K562 (cell line): Measurements from ENCODE around the gene TMTC2. TPM values are rescaled to one million over a fixed set of nuclear protein-coding genes. Genes with fewer than 3 reads are reported as not detected.

Experiments used
- ATAC-seq: fragments of 200-7000 bp; cut with Tn5 transposase; 3 replicates; pipeline ENCODE4 v1.9.1; 2020; ENCODE audit warnings: moderate library complexity
- BruUV-seq: library from RNA; stranded (reverse); fragments of 400-500 nt; replicated peaks from 2 replicates; lab custom pipeline; 2021; lab: Mats Ljungman, UMichigan
- CTCF ChIA-PET: fragments of 300-600 bp; formaldehyde crosslinking; extraction: SDS; loops from one replicate; lab custom pipeline; 2021; ENCODE audit warnings: low intra/inter-chr PET ratio; lab: Yijun Ruan, JAX
- POLR2A ChIA-PET: fragments of 300-600, 350-650 bp; sonication (Branson Sonifier 250); formaldehyde crosslinking; extraction: SDS; loops from one replicate; lab custom pipeline; 2021; ENCODE audit warnings: antibody characterized with exemption, inconsistent platforms; lab: Yijun Ruan, JAX
- DNase-seq, 4 experiments: peaks; one replicate each; pipeline versions ENCODE4 v3.0.0 to v3.0.0-alpha.2; 2011 to 2018; ENCODE audit warnings: low spot score in 3 of 4, mixed read lengths in 3 of 4; ENCODE audit errors: extremely low read depth in 1 of 4
- FAIRE-seq: peaks from 2 replicates; lab custom pipeline; 2011; peaks lifted over from hg19 to GRCh38; lab: Jason Lieb, UNC
- H2AFZ ChIP-seq: 2 replicates; pipeline ENCODE4 v1.6.0; 2011; ENCODE audit warnings: low read depth, low read length, control low read depth, inconsistent platforms
- H3K27ac ChIP-seq: fragments of 200-600 bp; 3 replicates; pipeline ENCODE4 v1.8.0; 2011; ENCODE audit warnings: low read depth, mild to moderate bottlenecking, control low read depth, inconsistent platforms, low read length, moderate library complexity, mixed read lengths; ENCODE audit errors: extremely low read depth
- H3K27me3 ChIP-seq, 2 experiments: fragments of 300-600 bp in 1 of 2; 2 replicates in 1 of 2; 3 replicates in 1 of 2; pipeline versions ENCODE4 v1.6.0 to v1.8.0; 2011; ENCODE audit warnings: inconsistent platforms in 2 of 2, low read length in 2 of 2, mild to moderate bottlenecking in 1 of 2, mixed read lengths in 1 of 2, moderate library complexity in 1 of 2; ENCODE audit not compliant: control insufficient read depth in 2 of 2, insufficient read depth in 2 of 2
- H3K36me3 ChIP-seq: fragments of 300-600 bp; 3 replicates; pipeline ENCODE4 v1.8.0; 2011; ENCODE audit warnings: mild to moderate bottlenecking, low read length, inconsistent platforms; ENCODE audit not compliant: control insufficient read depth, insufficient read depth
- H3K4me1 ChIP-seq, 2 experiments: fragments of 200-600 bp in 1 of 2; replicated peaks in 1 of 2; 2 replicates in 1 of 2; 3 replicates in 1 of 2; pipeline versions ENCODE4 v1.5.1 to v1.8.0; 2011; ENCODE audit warnings: inconsistent platforms in 2 of 2, low read length in 2 of 2, mild to moderate bottlenecking in 1 of 2, mixed read lengths in 1 of 2, moderate library complexity in 1 of 2; ENCODE audit not compliant: control insufficient read depth in 2 of 2, insufficient read depth in 2 of 2
- H3K4me2 ChIP-seq: 2 replicates; pipeline ENCODE4 v1.6.1; 2011; ENCODE audit warnings: low read length, control low read depth, inconsistent platforms, mixed read lengths; ENCODE audit not compliant: insufficient read depth
- H3K4me3 ChIP-seq: fragments of 200-600 bp; sonication (generic), shearing (Covaris generic); 2 replicates; pipeline ENCODE4 v1.5.1; 2016; ENCODE audit warnings: control low read depth, inconsistent platforms
- H3K79me2 ChIP-seq: fragments of 200-600 bp; 3 replicates; pipeline ENCODE4 v1.8.0; 2011; ENCODE audit warnings: low read length, inconsistent platforms; ENCODE audit not compliant: control insufficient read depth, insufficient read depth
- H3K9ac ChIP-seq, 2 experiments: 2 replicates each; pipeline versions ENCODE4 v1.6.0 to v1.6.1; 2011; ENCODE audit warnings: low read depth in 2 of 2, low read length in 2 of 2, control low read depth in 1 of 2, inconsistent platforms in 1 of 2, mild to moderate bottlenecking in 1 of 2, mixed read lengths in 1 of 2; ENCODE audit not compliant: insufficient read depth in 1 of 2
- H3K9me1 ChIP-seq: one replicate; pipeline ENCODE4 v1.6.0; 2011; ENCODE audit warnings: inconsistent platforms, mild to moderate bottlenecking, low read length, moderate library complexity; ENCODE audit not compliant: control insufficient read depth, insufficient read depth
- H3K9me3 ChIP-seq: replicated peaks from 2 replicates; pipeline ENCODE4 v1.5.1; 2011; ENCODE audit warnings: low read depth, low read length, inconsistent platforms; ENCODE audit not compliant: control insufficient read depth, insufficient read depth
- H4K20me1 ChIP-seq: replicated peaks from 2 replicates; pipeline ENCODE4 v1.6.1; 2011; ENCODE audit warnings: low read length, inconsistent platforms, mixed read lengths; ENCODE audit not compliant: control insufficient read depth, insufficient read depth
- BHLHE40 ChIP-seq: IDR thresholded peaks from 2 replicates; pipeline ENCODE4 v1.6.1; 2011; ENCODE audit warnings: low read length, improper control_type of control experiment
- CBX5 ChIP-seq: IDR thresholded peaks from 2 replicates; pipeline ENCODE4 v1.6.1; 2014; ENCODE audit warnings: low read depth, borderline replicate concordance
- CHD4 ChIP-seq: fragments of 200-600 bp; sonication (generic); IDR thresholded peaks from 3 replicates; pipeline ENCODE4 v1.6.1; 2012; ENCODE audit warnings: low read depth, mild to moderate bottlenecking, mixed read lengths, low read length, inconsistent platforms; ENCODE audit not compliant: insufficient read depth, insufficient replicate concordance, poor library complexity, severe bottlenecking
- DIDO1 ChIP-seq: fragments of 450-650 bp; IDR thresholded peaks from 2 replicates; pipeline ENCODE4 v1.6.1; 2016; ENCODE audit warnings: low read depth, missing biosample characterization, missing genetic modification characterization
- ELF1 ChIP-seq: fragments of 200-800 bp; sonication (Bioruptor generic); IDR thresholded peaks from 2 replicates; pipeline ENCODE4 v1.6.1; 2016; ENCODE audit warnings: missing genetic modification characterization, missing compliant biosample characterization
- FOXK1 ChIP-seq: sonication (generic); formaldehyde crosslinking; IDR thresholded peaks from 2 replicates; pipeline ENCODE4 v1.8.0; 2022; ENCODE audit warnings: missing genetic modification reagents, mild to moderate bottlenecking, borderline replicate concordance
- KAT7 ChIP-seq: sonication (generic); formaldehyde crosslinking; IDR thresholded peaks from 2 replicates; pipeline ENCODE4 v1.8.0; 2022; ENCODE audit warnings: missing genetic modification reagents, mild to moderate bottlenecking, borderline replicate concordance
- KLF1 ChIP-seq: fragments of 450-650 bp; IDR thresholded peaks from 2 replicates; pipeline ENCODE4 v1.6.1; 2016; ENCODE audit warnings: missing genetic modification characterization, missing compliant biosample characterization
- MTA1 ChIP-seq: fragments of 450-650 bp; IDR thresholded peaks from 2 replicates; pipeline ENCODE4 v1.6.1; 2017; ENCODE audit warnings: borderline replicate concordance
- NR2C2 ChIP-seq, 2 experiments: fragments of 200-800 bp in 1 of 2; sonication (Bioruptor generic) in 1 of 2; sonication (generic) in 1 of 2; formaldehyde crosslinking in 1 of 2; IDR thresholded peaks; 2 replicates each; pipeline versions ENCODE4 v1.6.1 to v1.8.0; 2016 to 2022; ENCODE audit warnings: mild to moderate bottlenecking in 1 of 2, missing compliant biosample characterization in 1 of 2, missing genetic modification characterization in 1 of 2, missing genetic modification reagents in 1 of 2
- PTTG1 ChIP-seq: fragments of 450-650 bp; IDR thresholded peaks from 2 replicates; pipeline ENCODE4 v1.6.1; 2016; ENCODE audit warnings: low read depth, mild to moderate bottlenecking, missing genetic modification characterization, missing compliant biosample characterization
- ZBTB49 ChIP-seq: sonication (generic); formaldehyde crosslinking; IDR thresholded peaks from 2 replicates; pipeline ENCODE4 v1.8.0; 2022; ENCODE audit warnings: missing genetic modification reagents, mild to moderate bottlenecking, borderline replicate concordance
- ZFX ChIP-seq: sonication (generic); formaldehyde crosslinking; IDR thresholded peaks from 2 replicates; pipeline ENCODE4 v1.8.0; 2022; ENCODE audit warnings: mild to moderate bottlenecking, missing genetic modification reagents, moderate library complexity
- ZNF282 ChIP-seq: sonication (generic); formaldehyde crosslinking; IDR thresholded peaks from 2 replicates; pipeline ENCODE4 v1.8.1; 2023; ENCODE audit warnings: missing genetic modification reagents
- ZNF583 ChIP-seq: fragments of 250-450 bp; sonication (Bioruptor Pico); IDR thresholded peaks from 2 replicates; pipeline ENCODE4 v1.4.0; 2020
- ZNF75A ChIP-seq: fragments of 450-650 bp; formaldehyde crosslinking; IDR thresholded peaks from 2 replicates; pipeline ENCODE4 v1.4.0; 2020; ENCODE audit warnings: mild to moderate bottlenecking
- ZSCAN29 ChIP-seq: fragments of 450-650 bp; IDR thresholded peaks from 2 replicates; pipeline ENCODE4 v1.6.1; 2017
- WGBS: fragments of 100-300 bp; shearing (Covaris generic); methylation state at CpG from one replicate; pipeline ENCODE4 v1.1.6; 2016; ENCODE audit warnings: low coverage, mixed read lengths; ENCODE audit not compliant: insufficient coverage; ENCODE audit errors: missing lambda C conversion rate; 5-methylcytosine and 5-hydroxymethylcytosine counted together
- in situ Hi-C: fragments of 300-500 bp; cut with MboI; formaldehyde crosslinking; loops from 4 replicates; pipeline ENCODE4 v1.15.0; 2018; ENCODE audit warnings: inconsistent platforms, mixed read lengths
- intact Hi-C: fragments of 100-400 bp; cut with micrococcal nuclease; formaldehyde crosslinking; loops from 2 replicates; pipeline ENCODE4 v1.14.2; 2022
- polyA plus RNA-seq, 8 experiments: library from polyadenylated mRNA; depleted of rRNA in 4 of 8; stranded (reverse) in 5 of 8; unstranded in 3 of 8; fragments of >200 nt; fragmentation: Nextera tagmentation in 2 of 8; fragmentation: Illumina TruSeq in 1 of 8; extraction: Ambion mirVana in 2 of 8; extraction: Trizol in 1 of 8; gene quantifications; 2 replicates each; pipeline versions ENCODE4 v1.2.1 to v1.2.3, GENCODE V29; 2011 to 2014; ENCODE audit warnings: inconsistent platforms in 1 of 8, missing spikeins in 1 of 8
- total RNA-seq, 7 experiments: library from RNA; depleted of rRNA in 6 of 7; stranded (reverse); fragments of >200 nt in 6 of 7; fragmentation: Illumina TruSeq in 2 of 7; extraction: Trizol in 2 of 7; gene quantifications; 2 replicates each; pipeline versions ENCODE4 v1.2.1 to v1.2.3, GENCODE V29; 2011 to 2021; ENCODE audit warnings: low replicate concordance in 1 of 7
- TF ChIP-seq, protein P1 (sequence below): fragments of 250-450 bp; sonication (Bioruptor Pico); IDR thresholded peaks from 2 replicates; pipeline ENCODE4 v1.5.0; 2022; ENCODE audit warnings: mild to moderate bottlenecking

Gene TMTC2
- total and polyA plus RNA-seq, 9 of the 15 experiments (the other 6 are each of a cell fraction or from before 2014, with no cell fraction given) = 0.29 to 1.1 (median 0.55) TPM

GRCh38 chr12:83042441-83043200 lies 355.9 kb downstream of the TMTC2 start:
- no peak overlapping the region for H3K4me2 ChIP-seq
- DNase-seq = no peak
- no peaks in the 10 kb centered on the region for H3K4me1 ChIP-seq
- no peaks in the 10 kb centered on the region for H3K36me3 ChIP-seq
- FAIRE-seq = no peak
- in situ Hi-C loops = no loop called here
- intact Hi-C loops = no loop called here
- POLR2A ChIA-PET = no interaction called here
- no peaks in the 10 kb centered on the region for H3K9me1 ChIP-seq
- no peaks in the 10 kb centered on the region for H3K9me3 ChIP-seq
- H3K79me2 ChIP-seq = no peaks in the 10 kb centered on the region
- no peak overlapping the region for H3K27ac ChIP-seq
- no peak overlapping the region for H3K9ac ChIP-seq
- ATAC-seq = no peak
- 0 out of 2 replicates have a peak overlapping the region, but pooled peaks have one; percentile 33 for H2AFZ ChIP-seq
- no TSS peak for BruUV-seq
- CTCF ChIA-PET = no interaction called here
- H3K27me3 ChIP-seq = no peaks in the 10 kb centered on the region
- no peak overlapping the region for H3K4me3 ChIP-seq
- WGBS = 50% methylated on average over 9 of the region's 9 CpGs
- no peaks in the 10 kb centered on the region for H4K20me1 ChIP-seq
- no peak for TF ChIP-seq ZBTB49
- TF ChIP-seq KAT7 (CRISPR knock-in tag) = no peak
- no peak for TF ChIP-seq NR2C2 (CRISPR knock-in tag; IDR thresholded peaks at IDR 0.05)
- TF ChIP-seq NR2C2 (tag; IDR thresholded peaks at IDR 0.05) = no peak
- TF ChIP-seq, protein P1, sequence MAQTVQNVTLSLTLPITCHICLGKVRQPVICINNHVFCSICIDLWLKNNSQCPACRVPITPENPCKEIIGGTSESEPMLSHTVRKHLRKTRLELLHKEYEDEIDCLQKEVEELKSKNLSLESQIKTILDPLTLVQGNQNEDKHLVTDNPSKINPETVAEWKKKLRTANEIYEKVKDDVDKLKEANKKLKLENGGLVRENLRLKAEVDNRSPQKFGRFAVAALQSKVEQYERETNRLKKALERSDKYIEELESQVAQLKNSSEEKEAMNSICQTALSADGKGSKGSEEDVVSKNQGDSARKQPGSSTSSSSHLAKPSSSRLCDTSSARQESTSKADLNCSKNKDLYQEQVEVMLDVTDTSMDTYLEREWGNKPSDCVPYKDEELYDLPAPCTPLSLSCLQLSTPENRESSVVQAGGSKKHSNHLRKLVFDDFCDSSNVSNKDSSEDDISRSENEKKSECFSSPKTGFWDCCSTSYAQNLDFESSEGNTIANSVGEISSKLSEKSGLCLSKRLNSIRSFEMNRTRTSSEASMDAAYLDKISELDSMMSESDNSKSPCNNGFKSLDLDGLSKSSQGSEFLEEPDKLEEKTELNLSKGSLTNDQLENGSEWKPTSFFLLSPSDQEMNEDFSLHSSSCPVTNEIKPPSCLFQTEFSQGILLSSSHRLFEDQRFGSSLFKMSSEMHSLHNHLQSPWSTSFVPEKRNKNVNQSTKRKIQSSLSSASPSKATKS (CRISPR knock-in tag) = no peak
- no peak for TF ChIP-seq CBX5
- TF ChIP-seq ELF1 (tag) = no peak
- no peak for TF ChIP-seq CHD4
- TF ChIP-seq KLF1 (tag) = no peak
- no peak for TF ChIP-seq ZFX (CRISPR knock-in tag)
- TF ChIP-seq BHLHE40 = no peak
- no peak for TF ChIP-seq PTTG1
- TF ChIP-seq ZSCAN29 = no peak
- no peak for TF ChIP-seq ZNF282 (CRISPR knock-in tag)
- TF ChIP-seq DIDO1 = no peak
- no peak for TF ChIP-seq MTA1
- TF ChIP-seq FOXK1 (CRISPR knock-in tag) = no peak
- no peak for TF ChIP-seq ZNF75A (CRISPR knock-in tag)
- TF ChIP-seq ZNF583 (CRISPR knock-in tag) = no peak
